Suppressor macrophage treated with lipopolysaccharide for 4 hours (primary cell): Measurements from ENCODE around the gene PLSCR5.

ENCODE experiments used
- DNase-seq: peaks from one replicate; pipeline ENCODE4 v3.0.0-alpha.2; 2020

The PLSCR5 gene

DNA sequence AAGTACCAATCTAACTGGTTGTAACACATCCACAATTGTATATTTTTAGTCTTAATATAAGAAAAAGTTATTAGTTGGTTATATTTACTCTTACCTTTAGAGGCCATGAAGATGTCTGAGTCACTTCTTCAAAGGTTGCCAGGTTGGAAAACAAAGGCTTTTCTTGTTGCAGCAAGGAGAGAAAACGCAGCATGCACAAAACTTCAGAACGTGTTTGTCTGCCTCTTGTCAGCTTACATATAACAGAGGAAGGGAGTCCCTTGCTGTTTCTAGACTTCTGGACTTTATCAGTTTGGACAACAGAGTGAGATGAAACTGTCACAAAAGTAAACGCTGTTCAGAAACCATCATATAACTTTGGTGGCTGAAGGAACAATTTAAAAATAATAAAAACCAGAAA, at the start of gene PLSCR5:
TSS of gene PLSCR5 (minus strand) at position 241 of the 400 bp plus-strand sequence. CDS start at position 107, 134 bp downstream.
- no peak for DNase-seq

- DNase-seq, result no peak
These were observed 48.8 kb upstream of the PLSCR5 start for GRCh38 chr3:146653978-146654377.

DNA sequence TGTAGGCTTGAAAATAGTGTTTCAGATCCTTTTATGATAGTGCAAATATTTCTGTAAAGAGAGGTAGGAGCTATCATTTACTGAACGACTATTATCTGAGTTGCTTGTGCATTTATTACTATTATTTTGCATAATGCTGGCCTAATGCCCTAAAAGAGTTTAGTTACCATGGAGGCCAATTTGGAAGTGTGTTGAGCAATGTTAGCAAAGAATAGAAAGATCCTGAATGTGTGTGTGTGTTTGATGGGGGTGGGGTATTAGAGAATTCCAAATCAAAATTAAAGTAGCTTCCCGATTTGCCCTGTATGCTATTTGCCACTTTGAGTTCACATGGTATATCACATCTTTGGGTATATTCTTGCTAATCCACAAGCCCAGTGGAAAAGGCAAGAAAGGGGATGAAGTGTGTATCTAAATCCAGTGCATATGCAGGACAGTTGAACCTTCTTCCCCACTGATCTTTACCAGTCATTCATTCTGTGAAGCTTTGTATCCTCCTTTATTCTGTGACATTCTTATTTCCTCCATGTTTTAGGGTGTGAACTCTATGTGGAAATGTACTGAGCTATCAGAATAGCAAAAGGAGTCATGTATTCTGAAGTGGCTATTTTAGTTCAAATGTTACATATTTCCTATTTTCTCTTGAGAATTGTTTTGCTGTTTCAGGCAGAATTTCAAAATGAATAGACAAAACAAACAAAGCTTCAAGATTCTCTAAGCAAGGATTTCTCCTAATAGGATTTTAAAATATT, 45.7 kb upstream of the PLSCR5 start:
- no peak for DNase-seq

GRCh38 chr3:146646261-146646660, 41.1 kb upstream of the PLSCR5 start:
- no peak for DNase-seq

GRCh38 chr3:146640955-146641867, 36.1 kb upstream of the PLSCR5 start:
- peak; percentile 52 for DNase-seq

- DNase-seq, result no peak
These were observed 35.2 kb upstream of the PLSCR5 start for GRCh38 chr3:146640361-146640760.

DNA sequence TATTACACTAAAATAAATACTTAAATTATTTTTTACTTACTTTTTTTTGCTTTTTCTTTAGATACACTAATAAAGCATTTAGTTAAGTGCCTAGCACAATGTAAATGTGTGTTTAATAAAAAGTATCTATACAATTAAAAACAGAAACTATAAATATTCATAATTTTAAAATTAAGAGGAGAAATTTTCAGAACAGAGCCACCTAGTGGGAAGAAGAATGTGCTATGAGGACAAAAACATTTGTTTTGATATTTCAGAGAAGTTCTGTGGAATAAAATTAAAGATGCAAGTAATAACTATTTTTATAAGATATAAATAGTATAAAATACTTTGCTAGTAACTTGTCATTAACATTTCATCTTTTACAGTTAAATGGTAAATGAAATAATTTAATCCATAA, 33.6 kb upstream of the PLSCR5 start:
- DNase-seq, result no peak

DNA sequence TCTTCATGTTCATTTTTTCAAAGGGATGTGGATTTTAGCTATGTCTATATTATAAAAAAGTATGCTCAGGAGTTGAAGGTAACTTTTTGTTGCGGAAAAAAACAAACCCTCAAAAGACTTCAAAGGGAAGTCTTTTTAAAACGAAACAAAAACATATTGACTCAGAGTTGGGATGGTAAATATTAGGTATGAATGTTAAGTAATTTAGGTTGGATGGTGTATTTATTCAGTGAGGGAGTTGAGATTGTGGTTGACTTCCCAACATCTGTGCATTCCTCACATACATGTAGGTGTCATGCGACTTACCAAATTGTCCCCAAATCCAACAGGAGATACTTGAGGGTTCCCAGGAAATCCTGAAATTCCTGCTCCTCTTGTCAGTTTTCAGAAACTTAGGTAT, 32.7 kb upstream of the PLSCR5 start:
- no peak for DNase-seq

DNA sequence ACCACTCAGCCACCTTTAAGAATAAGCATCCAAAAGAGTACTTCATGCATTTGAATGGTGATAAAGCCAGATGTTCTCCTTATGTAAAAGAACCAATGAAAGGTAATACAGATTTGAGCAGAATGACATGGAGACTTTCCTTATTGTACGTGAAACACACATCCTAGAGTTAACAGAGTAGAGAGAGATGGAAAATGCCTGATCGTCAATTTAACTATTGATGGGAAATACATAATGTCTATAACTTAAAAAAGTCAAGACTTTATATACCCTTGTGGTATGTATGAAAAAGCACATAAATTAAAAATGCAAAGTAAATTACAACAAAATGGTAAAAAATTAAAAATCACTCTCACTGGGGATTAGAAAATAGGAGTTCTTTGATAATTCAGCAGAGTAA, 31.7 kb upstream of the PLSCR5 start:
- no peak for DNase-seq

GRCh38 chr3:146634346-146634745, 29.2 kb upstream of the PLSCR5 start:
- DNase-seq, result no peak

DNA sequence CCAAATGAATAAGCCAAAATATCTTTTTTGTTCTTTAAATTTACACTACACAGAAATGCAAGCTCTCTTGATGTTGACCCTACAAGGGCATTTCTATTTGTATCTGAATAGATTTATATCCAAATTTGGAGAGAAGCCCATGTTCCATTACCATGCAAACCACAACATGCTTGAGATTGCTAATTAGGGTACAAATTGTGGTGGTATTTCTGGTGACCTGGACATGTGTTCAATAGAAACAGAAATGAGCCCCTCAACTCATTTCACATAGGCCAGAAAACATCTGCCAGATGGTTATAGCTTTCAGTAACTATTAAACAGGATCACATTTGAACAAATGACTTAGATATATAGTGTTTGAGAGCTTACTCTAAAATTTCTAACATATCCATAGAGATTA, 23.5 kb upstream of the PLSCR5 start:
- DNase-seq, result no peak

DNA sequence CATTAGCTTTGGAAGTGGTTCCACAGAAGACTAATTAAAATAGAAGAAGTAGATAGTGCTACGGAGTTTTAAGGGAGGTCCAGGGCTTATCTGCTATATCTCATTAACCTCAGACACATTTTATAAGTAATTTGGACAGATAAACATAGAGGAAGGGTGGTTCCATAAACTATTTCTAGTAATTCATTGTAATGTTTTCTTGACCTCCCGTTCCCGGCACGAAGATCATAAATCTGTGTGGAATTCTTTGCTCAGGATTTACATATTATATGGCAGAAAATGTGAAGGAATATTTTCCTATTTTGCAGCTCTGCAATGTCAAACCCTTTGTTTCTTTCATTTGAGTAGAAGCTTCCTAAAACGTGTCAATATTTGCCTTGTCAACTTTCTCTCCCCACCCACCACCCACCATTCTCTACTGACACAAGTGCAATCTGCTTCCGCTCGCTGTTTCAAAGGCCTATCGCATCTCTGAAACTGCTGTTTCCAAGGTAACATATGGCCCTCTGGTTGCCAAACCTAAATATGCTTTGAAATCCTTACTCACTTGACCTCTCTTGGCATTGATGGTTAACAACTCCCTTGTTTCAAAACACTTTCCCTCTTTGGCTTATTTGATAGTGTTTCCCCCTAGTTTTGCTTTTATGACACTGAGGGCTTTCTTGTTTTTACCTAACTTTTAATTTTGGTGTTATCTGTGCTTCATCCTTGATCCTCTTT, 21.4 kb upstream of the PLSCR5 start:
- DNase-seq, result no peak

- DNase-seq, result peak; percentile 42
These were observed 20.1 kb upstream of the PLSCR5 start for GRCh38 chr3:146625186-146625775.

GRCh38 chr3:146621723-146622122, 16.6 kb upstream of the PLSCR5 start:
- no peak for DNase-seq

DNA sequence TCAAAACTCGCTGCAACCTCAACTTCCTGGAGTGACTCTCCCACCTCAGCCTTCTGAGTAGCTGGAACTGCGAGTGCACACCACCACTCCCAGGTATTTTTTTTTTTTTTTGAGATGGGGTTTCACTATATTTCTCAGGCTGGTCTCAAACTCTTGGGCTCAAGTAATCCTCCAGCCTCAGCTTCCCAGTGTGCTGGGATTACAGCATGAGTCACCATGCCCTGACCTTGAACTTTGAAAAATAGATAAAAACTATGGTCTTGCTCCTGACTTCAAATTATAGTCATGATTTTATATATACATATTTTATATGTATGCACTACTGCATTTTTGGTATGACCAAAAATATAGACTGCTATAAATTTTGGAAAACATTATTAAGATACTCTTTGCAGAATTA, 6.9 kb upstream of the PLSCR5 start:
- no peak for DNase-seq

- no peak for DNase-seq
These were observed 6.0 kb upstream of the PLSCR5 start for GRCh38 chr3:146611096-146611495.

DNA sequence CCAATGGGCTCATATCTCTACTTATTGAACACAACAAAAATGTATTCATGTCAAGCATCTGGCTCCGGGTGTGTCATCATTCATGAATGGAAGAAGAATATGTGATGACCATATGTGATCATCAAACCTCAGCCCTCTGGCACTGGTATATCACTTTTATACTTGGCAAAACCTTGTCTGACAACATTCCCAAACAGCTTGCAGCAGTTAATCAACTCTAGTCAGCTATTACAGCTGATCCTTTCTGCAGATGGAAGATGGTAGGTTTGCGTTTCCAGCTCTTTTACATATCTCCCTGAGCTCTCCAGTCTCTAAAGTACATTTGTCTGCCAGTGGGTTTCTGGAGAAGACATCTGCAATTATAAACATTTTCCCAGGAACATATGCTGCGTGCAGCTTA, 6.6 kb downstream of the PLSCR5 start:
- no peak for DNase-seq

DNA sequence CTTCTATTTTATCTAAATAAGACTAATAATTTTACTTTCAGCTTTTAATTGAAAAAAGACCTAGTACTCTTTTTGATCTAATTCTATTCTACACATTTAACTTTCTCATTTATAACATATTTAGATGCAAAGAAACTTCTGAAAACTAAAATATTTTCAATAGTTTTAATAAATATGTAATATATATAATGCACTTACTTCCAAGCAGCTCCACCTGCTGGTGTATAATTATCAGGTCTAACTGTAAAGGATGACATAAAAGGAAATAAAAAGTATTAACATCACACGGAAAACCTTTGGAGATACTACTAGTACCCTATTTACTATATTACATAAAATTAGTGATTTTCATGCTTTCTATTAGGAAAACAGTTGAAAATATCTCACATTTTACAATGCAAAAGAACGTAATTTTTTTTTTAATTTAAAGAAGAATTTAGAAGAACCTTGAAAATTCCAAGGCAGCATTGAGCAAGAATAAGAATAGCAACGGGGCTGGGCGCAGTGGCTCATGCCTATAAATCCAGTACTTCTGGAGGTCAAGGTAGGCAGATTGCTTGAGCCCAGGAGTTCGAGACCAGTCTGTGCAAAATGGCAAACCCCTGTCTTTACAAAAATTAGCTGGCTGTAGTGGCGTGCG, 10.2 kb downstream of the PLSCR5 start:
- DNase-seq, result peak; percentile 26

DNA sequence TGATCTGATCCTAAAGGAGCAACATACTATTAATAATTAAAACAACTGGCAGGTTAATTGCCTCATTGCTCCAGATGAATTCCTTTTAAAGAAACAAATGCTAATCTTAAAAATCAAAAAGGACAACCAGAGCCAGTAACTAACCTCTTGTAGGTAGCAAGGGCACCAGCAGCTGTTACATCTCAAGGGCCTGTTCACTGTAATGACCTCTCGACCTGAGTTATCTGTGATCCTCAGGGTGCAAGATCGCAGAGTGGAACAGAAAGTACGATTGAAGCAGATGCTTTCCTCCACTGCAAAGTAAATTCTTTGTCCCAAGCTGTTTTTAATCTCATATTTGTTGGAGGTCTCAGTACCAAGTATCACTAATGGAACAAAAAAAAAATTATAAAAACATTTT, 11.4 kb downstream of the PLSCR5 start:
- no peak for DNase-seq

- no peak for DNase-seq
These were observed 14.6 kb downstream of the PLSCR5 start for GRCh38 chr3:146590521-146590920.

DNA sequence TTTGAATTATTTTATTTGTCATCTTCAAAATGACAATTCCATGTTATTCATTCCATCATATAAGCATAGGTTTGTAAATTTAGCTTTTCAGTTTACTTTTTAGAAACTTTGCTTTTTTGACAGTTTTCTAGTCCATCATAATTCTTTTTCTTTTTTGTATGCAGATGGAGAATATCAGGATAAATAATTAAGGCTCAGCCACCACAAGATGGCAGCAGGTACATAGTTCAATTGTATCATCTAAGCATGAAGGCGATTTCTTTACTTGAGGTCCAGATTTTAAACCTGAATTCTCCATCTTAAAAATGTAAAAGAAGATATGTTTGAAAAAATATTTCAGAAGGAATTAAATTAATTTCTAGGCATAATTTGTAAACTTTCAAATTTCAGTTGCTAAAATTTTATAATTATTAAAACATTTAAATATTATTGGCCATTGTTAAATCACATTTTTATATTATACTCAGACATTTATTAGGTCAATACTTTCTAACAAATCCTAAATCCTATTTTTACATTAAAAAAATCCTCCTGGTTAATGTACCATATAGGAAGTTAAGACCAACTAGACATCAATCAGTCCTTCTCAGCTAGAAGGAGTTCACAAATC, 15.1 kb downstream of the PLSCR5 start:
- peak; percentile 47 for DNase-seq

- DNase-seq, result no peak
These were observed 20.0 kb downstream of the PLSCR5 start for GRCh38 chr3:146585156-146585555.
